AG04450 (cell line): Measurements from ENCODE around the gene ACSL6. TPM values are rescaled to one million over a fixed set of nuclear protein-coding genes. Genes with fewer than 3 reads are reported as not detected.

Source experiments
- CTCF ChIA-PET: fragments of 300-600, 350-600 bp; formaldehyde crosslinking; extraction: SDS; loops from one replicate; lab custom pipeline; 2022; ENCODE audit warnings: antibody characterized with exemption, inconsistent platforms; lab: Charles Lee
- POLR2A ChIA-PET: fragments of 350-600 bp; formaldehyde crosslinking; extraction: SDS; loops from one replicate; lab custom pipeline; 2021; ENCODE audit warnings: antibody characterized with exemption, inconsistent platforms; lab: Yijun Ruan, JAX
- DNase-seq: peaks from one replicate; pipeline ENCODE4 v3.0.0-alpha.2; 2011; ENCODE audit warnings: low read depth, low spot score
- H3K27ac ChIP-seq: one replicate; pipeline ENCODE4 v1.5.1; 2012; ENCODE audit warnings: low read depth, low read length, control low read depth
- H3K27me3 ChIP-seq: one replicate; pipeline ENCODE4 v1.6.0; 2012; ENCODE audit warnings: low read length; ENCODE audit not compliant: control insufficient read depth, insufficient read depth
- H3K4me3 ChIP-seq: 2 replicates; pipeline ENCODE4 v1.5.1; 2011; ENCODE audit warnings: mild to moderate bottlenecking, low read depth, low read length, control low read depth
- H3K9me3 ChIP-seq: 2 replicates; pipeline ENCODE4 v1.5.1; 2012; ENCODE audit warnings: low read length; ENCODE audit not compliant: control insufficient read depth, insufficient read depth
- CTCF ChIP-seq: IDR thresholded peaks from 2 replicates; pipeline ENCODE4 v1.5.1; 2011; ENCODE audit warnings: low read depth, low read length, control low read depth, inconsistent platforms
- polyA plus RNA-seq: library from polyadenylated mRNA; depleted of rRNA; stranded (reverse); fragments of >200 nt; gene quantifications from 2 replicates; pipeline ENCODE4 v1.2.3, GENCODE V29; 2011

Gene ACSL6
- polyA plus RNA-seq, 1 experiment = not detected

GRCh38 chr5:131959136-131959535, 52.3 kb downstream of the ACSL6 start:
- Histone ChIP-seq H3K27ac (no peak overlapping the region), H3K9me3 (no peaks in the 10 kb centered on the region), H3K4me3 (no peak overlapping the region), H3K27me3 (no peaks in the 10 kb centered on the region)
- DNase-seq = no peak
- no peak for TF ChIP-seq CTCF
- POLR2A ChIA-PET = no interaction called here
- CTCF ChIA-PET = no interaction called here

- ChIA-PET CTCF (no interaction called here), POLR2A (no interaction called here)
- no peak for DNase-seq
Observed at GRCh38 chr5:131957721-131958441, 53.6 kb downstream of the ACSL6 start.

GRCh38 chr5:131953969-131954368, 57.5 kb downstream of the ACSL6 start:
- no peaks in the 10 kb centered on the region for H3K27me3 ChIP-seq
- H3K4me3 ChIP-seq = no peak overlapping the region
- ChIA-PET CTCF (no interaction called here), POLR2A (no interaction called here)
- no peak for TF ChIP-seq CTCF
- no peak for DNase-seq
- no peak overlapping the region for H3K27ac ChIP-seq
- no peaks in the 10 kb centered on the region for H3K9me3 ChIP-seq

More at GRCh38 chr5:131957721-131958441, 53.6 kb downstream of the ACSL6 start:
- H3K27me3 ChIP-seq = no peaks in the 10 kb centered on the region
- no peak overlapping the region for H3K4me3 ChIP-seq
- H3K27ac ChIP-seq = no peak overlapping the region
- no peak for TF ChIP-seq CTCF
- H3K9me3 ChIP-seq = no peaks in the 10 kb centered on the region

- Histone ChIP-seq H3K27me3 (no peaks in the 10 kb centered on the region), H3K4me3 (no peak overlapping the region), H3K9me3 (no peaks in the 10 kb centered on the region), H3K27ac (no peak overlapping the region)
- ChIA-PET CTCF (interaction anchor here (1.0 kb wide), 1 partner anchor 55 kb away, joined by 3 read pairs; no protein-coding TSS in a partner anchor), POLR2A (no interaction called here)
- DNase-seq = no peak
- TF ChIP-seq CTCF = no peak
Observed at GRCh38 chr5:131952301-131952857, 59.1 kb downstream of the ACSL6 start.

- Histone ChIP-seq H3K9me3 (no peaks in the 10 kb centered on the region), H3K27me3 (no peaks in the 10 kb centered on the region), H3K27ac (no peak overlapping the region), H3K4me3 (no peak overlapping the region)
- ChIA-PET CTCF (no interaction called here), POLR2A (no interaction called here)
- no peak for DNase-seq
- TF ChIP-seq CTCF = no peak
Observed at GRCh38 chr5:131950706-131951105, 60.8 kb downstream of the ACSL6 start.
